Astrocyte (in vitro differentiated cells and primary cell): ENCODE data around the gene FADS3. TPM values are rescaled to one million over a fixed set of nuclear protein-coding genes. Genes with fewer than 3 reads are reported as not detected.
A peak's percentile ranks its signal among the peaks of the same experiment; 100 is the strongest.

ENCODE experiments used
- DNase-seq: peaks from one replicate; pipeline ENCODE4 v3.0.0-alpha.2; 2010; ENCODE audit warnings: low read depth
- FAIRE-seq: peaks from 2 replicates; lab custom pipeline; 2011; peaks lifted over from hg19 to GRCh38; lab: Jason Lieb, UNC
- H2AFZ ChIP-seq: 2 replicates; pipeline ENCODE4 v1.6.0; 2012; ENCODE audit warnings: low read depth, low read length, inconsistent platforms
- H3K27ac ChIP-seq: 2 replicates; pipeline ENCODE4 v1.5.1; 2011; ENCODE audit warnings: low read depth, low read length, inconsistent platforms
- H3K27me3 ChIP-seq: 2 replicates; pipeline ENCODE4 v1.6.0; 2011; ENCODE audit warnings: low read length, inconsistent platforms; ENCODE audit not compliant: insufficient read depth
- H3K36me3 ChIP-seq: 2 replicates; pipeline ENCODE4 v1.5.1; 2011; ENCODE audit warnings: low read length, inconsistent platforms; ENCODE audit not compliant: insufficient read depth
- H3K4me1 ChIP-seq: 2 replicates; pipeline ENCODE4 v1.5.1; 2011; ENCODE audit warnings: low read length, inconsistent platforms; ENCODE audit not compliant: insufficient read depth
- H3K4me2 ChIP-seq: 2 replicates; pipeline ENCODE4 v1.6.0; 2012; ENCODE audit warnings: low read length, inconsistent platforms
- H3K4me3 ChIP-seq: 2 replicates; pipeline ENCODE4 v1.5.1; 2011; ENCODE audit warnings: low read depth, mild to moderate bottlenecking, low read length, inconsistent platforms; ENCODE audit not compliant: insufficient read depth
- H3K79me2 ChIP-seq: 2 replicates; pipeline ENCODE4 v1.6.0; 2012; ENCODE audit warnings: mild to moderate bottlenecking, low read length, inconsistent platforms; ENCODE audit not compliant: insufficient read depth
- H3K9ac ChIP-seq: 2 replicates; pipeline ENCODE4 v1.6.0; 2012; ENCODE audit warnings: mild to moderate bottlenecking, low read length, inconsistent platforms
- H3K9me3 ChIP-seq: 2 replicates; pipeline ENCODE4 v1.5.1; 2012; ENCODE audit warnings: low read depth, mild to moderate bottlenecking, low read length, inconsistent platforms; ENCODE audit not compliant: insufficient read depth
- H4K20me1 ChIP-seq: 2 replicates; pipeline ENCODE4 v1.6.0; 2012; ENCODE audit warnings: low read length, inconsistent platforms; ENCODE audit not compliant: insufficient read depth
- H3K27ac Mint-ChIP-seq: one replicate; pipeline ENCODE4 v1.8.0; 2021; ENCODE audit warnings: mild to moderate bottlenecking, mixed read lengths; ENCODE audit not compliant: unreplicated experiment
- H3K27me3 Mint-ChIP-seq: one replicate; pipeline ENCODE4 v1.8.0; 2021; ENCODE audit warnings: low read depth, mixed read lengths; ENCODE audit not compliant: unreplicated experiment
- H3K36me3 Mint-ChIP-seq: one replicate; pipeline ENCODE4 v1.8.0; 2021; ENCODE audit warnings: low read depth, mixed read lengths; ENCODE audit not compliant: unreplicated experiment
- H3K4me1 Mint-ChIP-seq: one replicate; pipeline ENCODE4 v1.8.0; 2021; ENCODE audit warnings: low read depth, mixed read lengths; ENCODE audit not compliant: unreplicated experiment
- H3K4me3 Mint-ChIP-seq: one replicate; pipeline ENCODE4 v1.8.0; 2021; ENCODE audit warnings: mild to moderate bottlenecking, moderate library complexity, mixed read lengths; ENCODE audit not compliant: unreplicated experiment
- H3K9me3 Mint-ChIP-seq: one replicate; pipeline ENCODE4 v1.8.0; 2021; ENCODE audit warnings: mild to moderate bottlenecking, mixed read lengths; ENCODE audit not compliant: unreplicated experiment
- CTCF ChIP-seq: IDR thresholded peaks from 2 replicates; pipeline ENCODE4 v1.5.1; 2011; ENCODE audit warnings: low read depth, mild to moderate bottlenecking, inconsistent platforms, low read length, moderate library complexity; ENCODE audit not compliant: insufficient read depth
- EZH2 ChIP-seq: IDR thresholded peaks from 2 replicates; pipeline ENCODE4 v1.6.1; 2012; ENCODE audit warnings: mild to moderate bottlenecking, low read length, inconsistent platforms; ENCODE audit not compliant: insufficient read depth
- total RNA-seq: library from RNA; stranded (reverse); gene quantifications from 2 replicates; pipeline ENCODE4 v1.2.1, GENCODE V29; 2021

Gene FADS3
- total RNA-seq, 1 donor from 2014 or later: 59.1 TPM

GRCh38 chr11:61872935-61873565 is 18.3 kb downstream of the FADS3 start:
- H3K27me3 ChIP-seq: no peaks in the 10 kb centered on the region
- H3K4me1 ChIP-seq: peaks cover 9% of the 10 kb centered on the region
- H3K27ac ChIP-seq: no peak overlapping the region
- DNase-seq: no peak
- no peaks in the 10 kb centered on the region for H4K20me1 ChIP-seq
- no peak overlapping the region for H3K4me3 ChIP-seq
- FAIRE-seq: no peak
- no peak overlapping the region for H2AFZ ChIP-seq
- H3K4me1 Mint-ChIP-seq: peaks cover 3% of the 10 kb centered on the region
- H3K9ac ChIP-seq: no peak overlapping the region
- H3K4me3 Mint-ChIP-seq: no peak overlapping the region
- no peaks in the 10 kb centered on the region for H3K36me3 ChIP-seq
- H3K27ac Mint-ChIP-seq: no peak overlapping the region
- TF ChIP-seq CTCF (no peak), EZH2 (no peak)
- H3K36me3 Mint-ChIP-seq: peaks cover 19% of the 10 kb centered on the region
- peaks cover 6% of the 10 kb centered on the region for H3K27me3 Mint-ChIP-seq
- H3K9me3 Mint-ChIP-seq: peaks cover 3% of the 10 kb centered on the region
- no peaks in the 10 kb centered on the region for H3K79me2 ChIP-seq
- no peaks in the 10 kb centered on the region for H3K9me3 ChIP-seq
- no peak overlapping the region for H3K4me2 ChIP-seq

- peak overlapping the region; percentile 61 for H2AFZ ChIP-seq
- no peaks in the 10 kb centered on the region for H3K27me3 ChIP-seq
- Mint-ChIP-seq H3K4me1 (peaks cover 3% of the 10 kb centered on the region), H3K9me3 (peaks cover 3% of the 10 kb centered on the region), H3K4me3 (no peak overlapping the region), H3K27ac (no peak overlapping the region), H3K36me3 (peaks cover 10% of the 10 kb centered on the region), H3K27me3 (peaks cover 6% of the 10 kb centered on the region)
- H3K4me1 ChIP-seq: peaks cover 9% of the 10 kb centered on the region
- peak overlapping the region; percentile 45 for H3K9ac ChIP-seq
- TF ChIP-seq CTCF (peak; percentile 76), EZH2 (no peak)
- H3K9me3 ChIP-seq: no peaks in the 10 kb centered on the region
- H3K27ac ChIP-seq: no peak overlapping the region
- DNase-seq: peak; percentile 48
- peak overlapping the region; percentile 78 for H3K4me2 ChIP-seq
- no peaks in the 10 kb centered on the region for H3K79me2 ChIP-seq
- no peaks in the 10 kb centered on the region for H3K36me3 ChIP-seq
- H3K4me3 ChIP-seq: peak overlapping the region; percentile 17
- H4K20me1 ChIP-seq: no peaks in the 10 kb centered on the region
- FAIRE-seq: no peak
Observed at GRCh38 chr11:61871158-61871597, 20.2 kb downstream of the FADS3 start.

GRCh38 chr11:61870541-61871031 is 20.8 kb downstream of the FADS3 start:
- DNase-seq (no peak), FAIRE-seq (no peak)
- Histone ChIP-seq H3K9me3 (no peaks in the 10 kb centered on the region), H2AFZ (no peak overlapping the region), H3K4me3 (no peak overlapping the region), H3K79me2 (no peaks in the 10 kb centered on the region), H3K27me3 (no peaks in the 10 kb centered on the region), H3K27ac (no peak overlapping the region), H3K4me1 (peaks cover 9% of the 10 kb centered on the region), H3K36me3 (no peaks in the 10 kb centered on the region), H4K20me1 (peaks cover 2% of the 10 kb centered on the region), H3K4me2 (peak overlapping the region; percentile 78), H3K9ac (peak overlapping the region; percentile 45)
- Mint-ChIP-seq H3K36me3 (peaks cover 8% of the 10 kb centered on the region), H3K9me3 (peaks cover 3% of the 10 kb centered on the region), H3K4me3 (no peak overlapping the region), H3K27ac (no peak overlapping the region), H3K27me3 (peaks cover 6% of the 10 kb centered on the region), H3K4me1 (peaks cover 3% of the 10 kb centered on the region)
- TF ChIP-seq EZH2 (no peak), CTCF (no peak)
